Neuronal stem cell (in vitro differentiated cells): Measurements from ENCODE around the gene MYH9.
A peak's percentile ranks its signal among the peaks of the same experiment; 100 is the strongest.

Experiments used
- DNase-seq: peaks from one replicate; pipeline ENCODE4 v3.0.0-alpha.2; 2013; ENCODE audit warnings: low spot score
- H2AFZ ChIP-seq: one replicate; pipeline ENCODE4 v1.6.1; 2013; ENCODE audit warnings: mild to moderate bottlenecking, low read length, inconsistent platforms
- H2AK5ac ChIP-seq: 2 replicates; pipeline ENCODE4 v1.6.1; 2013; ENCODE audit warnings: low read depth, mild to moderate bottlenecking, inconsistent platforms, low read length, moderate library complexity, mixed read lengths
- H2BK120ac ChIP-seq: 2 replicates; pipeline ENCODE4 v1.6.1; 2013; ENCODE audit warnings: low read depth, mild to moderate bottlenecking, inconsistent platforms, low read length, moderate library complexity, mixed read lengths
- H2BK12ac ChIP-seq: one replicate; pipeline ENCODE4 v1.6.1; 2013; ENCODE audit warnings: low read length, inconsistent platforms
- H2BK15ac ChIP-seq: 2 replicates; pipeline ENCODE4 v1.6.1; 2013; ENCODE audit warnings: mild to moderate bottlenecking, low read length, inconsistent platforms, mixed read lengths
- H2BK5ac ChIP-seq: one replicate; pipeline ENCODE4 v1.6.1; 2013; ENCODE audit warnings: inconsistent platforms, mild to moderate bottlenecking, low read length, moderate library complexity
- H3K14ac ChIP-seq: one replicate; pipeline ENCODE4 v1.6.1; 2013; ENCODE audit warnings: low read length, inconsistent platforms
- H3K18ac ChIP-seq: 2 replicates; pipeline ENCODE4 v1.6.1; 2013; ENCODE audit warnings: low read length, inconsistent platforms
- H3K23ac ChIP-seq: 2 replicates; pipeline ENCODE4 v1.6.1; 2013; ENCODE audit warnings: low read depth, mild to moderate bottlenecking, mixed read lengths, low read length, inconsistent platforms; ENCODE audit not compliant: poor library complexity
- H3K27ac ChIP-seq: replicated peaks from 3 replicates; pipeline ENCODE4 v1.5.1; 2013; ENCODE audit warnings: low read length, inconsistent platforms
- H3K27me3 ChIP-seq, 3 experiments: 2 replicates each; pipeline ENCODE4 v1.6.1; 2013; ENCODE audit warnings: low read length in 3 of 3, mild to moderate bottlenecking in 2 of 3, inconsistent platforms in 1 of 3, low read depth in 1 of 3, mixed read lengths in 1 of 3, moderate library complexity in 1 of 3; ENCODE audit not compliant: control insufficient read depth in 3 of 3, insufficient read depth in 3 of 3
- H3K36me3 ChIP-seq, 2 donors: replicated peaks in 1 of 2; 2 replicates each; pipeline ENCODE4 v1.6.1; 2013; ENCODE audit warnings: low read length in 2 of 2; ENCODE audit not compliant: control insufficient read depth in 2 of 2, insufficient read depth in 2 of 2
- H3K4ac ChIP-seq: 2 replicates; pipeline ENCODE4 v1.6.1; 2013; ENCODE audit warnings: inconsistent platforms, mild to moderate bottlenecking, low read length, moderate library complexity
- H3K4me1 ChIP-seq, 2 donors: 1 replicate in 1 of 2; 2 replicates in 1 of 2; pipeline ENCODE4 v1.6.1; 2013; ENCODE audit warnings: low read length in 2 of 2, low read depth in 1 of 2; ENCODE audit not compliant: control insufficient read depth in 2 of 2, insufficient read depth in 1 of 2
- H3K4me2 ChIP-seq: one replicate; pipeline ENCODE4 v1.6.1; 2013; ENCODE audit warnings: mild to moderate bottlenecking, low read length, inconsistent platforms; ENCODE audit not compliant: insufficient read depth, poor library complexity, severe bottlenecking
- H3K4me3 ChIP-seq, 2 donors: 2 replicates each; pipeline ENCODE4 v1.5.1; 2013; ENCODE audit warnings: low read length in 2 of 2, mild to moderate bottlenecking in 2 of 2, inconsistent platforms in 1 of 2, moderate library complexity in 1 of 2
- H3K79me1 ChIP-seq: one replicate; pipeline ENCODE4 v1.6.1; 2013; ENCODE audit warnings: low read depth, mild to moderate bottlenecking, inconsistent platforms, low read length, moderate library complexity
- H3K9ac ChIP-seq: one replicate; pipeline ENCODE4 v1.6.1; 2013; ENCODE audit warnings: mild to moderate bottlenecking, low read depth, low read length, inconsistent platforms; ENCODE audit not compliant: poor library complexity
- H3K9me3 ChIP-seq, 2 donors: replicated peaks in 1 of 2; 2 replicates each; pipeline versions ENCODE3 to v1.6.1; 2013; ENCODE audit warnings: low read length in 2 of 2, mild to moderate bottlenecking in 2 of 2, inconsistent platforms in 1 of 2, low read depth in 1 of 2, mixed read lengths in 1 of 2, moderate library complexity in 1 of 2; ENCODE audit not compliant: control insufficient read depth in 2 of 2, insufficient read depth in 1 of 2
- H4K8ac ChIP-seq: one replicate; pipeline ENCODE4 v1.6.1; 2013; ENCODE audit warnings: low read depth, mild to moderate bottlenecking, inconsistent platforms, low read length, moderate library complexity
- H4K91ac ChIP-seq: one replicate; pipeline ENCODE4 v1.6.1; 2013; ENCODE audit warnings: low read length, low read depth, mild to moderate bottlenecking, inconsistent platforms; ENCODE audit not compliant: poor library complexity
- WGBS, 2 donors: extraction: QIAGEN DNeasy Blood & Tissue Kit; methylation state at CpG; one replicate each; pipeline ENCODE4 v1.1.7; 2013; ENCODE audit warnings: missing lambda C conversion rate in 2 of 2, mixed read lengths in 1 of 2; ENCODE audit not compliant: insufficient read length in 2 of 2, insufficient replicate concordance in 1 of 2; ENCODE audit errors: extremely low coverage in 2 of 2; 5-methylcytosine and 5-hydroxymethylcytosine counted together

The MYH9 gene

GRCh38 chr22:36303115-36303467 lies 84.7 kb downstream of the MYH9 start:
- H4K8ac ChIP-seq, result no peak overlapping the region
- no peaks in the 10 kb centered on the region for H3K4me1 ChIP-seq
- H2BK5ac ChIP-seq, result no peak overlapping the region
- H3K36me3 ChIP-seq, result peaks cover 84 to 94% of the 10 kb centered on the region in 2 donors
- H3K18ac ChIP-seq, result no peak overlapping the region
- no peak overlapping the region for H2AK5ac ChIP-seq
- H4K91ac ChIP-seq, result no peak overlapping the region
- no peak overlapping the region for H2BK12ac ChIP-seq
- no CpG with 5 or more reads among the region's 9 CpGs for WGBS, 2 donors
- H3K4me3 ChIP-seq, result no peak overlapping the region
- H2AFZ ChIP-seq, result no peak overlapping the region
- no peak for DNase-seq
- H3K4me2 ChIP-seq, result no peak overlapping the region
- peaks cover 0 to 3% of the 10 kb centered on the region in 2 donors for H3K9me3 ChIP-seq
- no peaks in the 10 kb centered on the region for H3K79me1 ChIP-seq
- H3K9ac ChIP-seq, result no peak overlapping the region
- H3K14ac ChIP-seq, result no peak overlapping the region
- H3K23ac ChIP-seq, result no peak overlapping the region
- H2BK15ac ChIP-seq, result no peak overlapping the region
- no peak overlapping the region for H3K27ac ChIP-seq
- H3K27me3 ChIP-seq, result no peaks in the 10 kb centered on the region
- H3K4ac ChIP-seq, result no peak overlapping the region
- no peak overlapping the region for H2BK120ac ChIP-seq

GRCh38 chr22:36302439-36303114 lies 85.2 kb downstream of the MYH9 start:
- Histone ChIP-seq H2BK15ac (no peak overlapping the region), H2AFZ (no peak overlapping the region), H2BK5ac (no peak overlapping the region), H3K4me2 (no peak overlapping the region), H3K18ac (no peak overlapping the region), H4K8ac (no peak overlapping the region), H4K91ac (no peak overlapping the region), H3K27ac (no peak overlapping the region), H3K14ac (no peak overlapping the region), H2BK12ac (no peak overlapping the region), H3K9ac (no peak overlapping the region), H3K36me3 (peaks cover 86 to 95% of the 10 kb centered on the region in 2 donors), H3K4ac (no peak overlapping the region), H3K9me3 (peaks cover 0 to 3% of the 10 kb centered on the region in 2 donors), H3K4me3 (no peak overlapping the region), H3K79me1 (no peaks in the 10 kb centered on the region), H2AK5ac (no peak overlapping the region), H3K4me1 (no peaks in the 10 kb centered on the region), H2BK120ac (no peak overlapping the region), H3K23ac (no peak overlapping the region), H3K27me3 (no peaks in the 10 kb centered on the region)
- no peak for DNase-seq
- WGBS, 2 donors, result no CpG with 5 or more reads among the region's 17 CpGs

DNA sequence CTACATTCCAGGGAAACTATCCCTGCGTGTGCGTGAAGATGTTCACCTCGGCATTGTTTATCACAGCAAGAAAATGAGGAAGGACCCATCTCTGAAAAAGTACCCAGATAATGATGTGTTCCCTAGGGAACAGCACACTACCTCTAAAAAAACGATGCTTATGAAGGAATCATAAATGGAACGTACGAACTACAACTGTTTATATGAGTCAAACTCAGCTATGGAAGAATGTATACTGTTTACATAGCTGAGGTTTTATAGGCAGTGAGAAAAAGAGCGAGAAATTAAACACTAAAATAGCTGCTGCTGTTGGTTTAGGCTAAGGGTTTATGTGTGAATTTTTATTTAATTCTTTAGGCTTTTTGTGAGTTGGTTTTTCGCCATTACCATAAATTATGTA lies 85.9 kb downstream of the MYH9 start:
- Histone ChIP-seq H3K27ac (no peak overlapping the region), H3K9ac (no peak overlapping the region), H2AK5ac (no peak overlapping the region), H3K23ac (peak overlapping the region; percentile 18), H2BK5ac (no peak overlapping the region), H3K36me3 (peaks cover 90 to 97% of the 10 kb centered on the region in 2 donors), H3K4me1 (no peaks in the 10 kb centered on the region), H3K18ac (no peak overlapping the region), H3K4me2 (no peak overlapping the region), H2BK12ac (no peak overlapping the region), H3K14ac (no peak overlapping the region), H3K4ac (no peak overlapping the region), H2BK15ac (no peak overlapping the region), H3K27me3 (no peaks in the 10 kb centered on the region), H4K8ac (peak overlapping the region; percentile 33), H3K4me3 (no peak overlapping the region), H2AFZ (no peak overlapping the region), H3K9me3 (peaks cover 0 to 3% of the 10 kb centered on the region in 2 donors), H3K79me1 (no peaks in the 10 kb centered on the region), H2BK120ac (no peak overlapping the region), H4K91ac (no peak overlapping the region)
- DNase-seq, result no peak
- WGBS, 2 donors, result no CpG with 5 or more reads among the region's 8 CpGs

DNA sequence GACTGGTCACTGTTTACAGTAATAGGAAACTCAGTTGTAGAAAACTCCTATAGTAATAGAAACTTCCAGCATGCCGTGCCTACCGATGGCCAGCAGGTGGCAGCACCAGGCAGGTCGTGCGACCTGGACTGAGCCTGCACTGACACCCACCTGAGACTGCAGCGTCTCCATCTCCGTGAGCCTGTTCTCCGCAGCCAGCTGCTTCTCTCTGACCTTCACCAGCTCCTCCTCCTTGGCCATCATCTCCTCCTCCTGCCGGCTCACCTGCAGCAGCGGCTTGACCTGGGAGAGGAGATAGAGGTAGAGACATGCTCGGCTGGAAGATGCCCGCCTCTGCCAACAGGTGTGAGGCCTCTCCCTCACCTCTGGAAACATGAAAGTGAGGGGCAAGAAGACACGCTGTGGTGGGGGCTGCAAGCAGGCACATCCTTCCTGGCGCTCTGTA lies 86.4 kb downstream of the MYH9 start:
- no peak overlapping the region for H2AK5ac ChIP-seq
- no peak overlapping the region for H3K9ac ChIP-seq
- no peak overlapping the region for H2BK12ac ChIP-seq
- no peak overlapping the region for H2AFZ ChIP-seq
- no peak overlapping the region for H3K18ac ChIP-seq
- no peaks in the 10 kb centered on the region for H3K4me1 ChIP-seq
- peak overlapping the region; percentile 18 for H3K23ac ChIP-seq
- H2BK15ac ChIP-seq, result no peak overlapping the region
- H2BK5ac ChIP-seq, result no peak overlapping the region
- H4K8ac ChIP-seq, result peak overlapping the region; percentile 33
- DNase-seq, result peak; percentile 54
- no peak overlapping the region for H2BK120ac ChIP-seq
- H3K4me2 ChIP-seq, result no peak overlapping the region
- no peak overlapping the region for H3K4ac ChIP-seq
- peaks cover 0 to 3% of the 10 kb centered on the region in 2 donors for H3K9me3 ChIP-seq
- no peaks in the 10 kb centered on the region for H3K79me1 ChIP-seq
- H3K36me3 ChIP-seq, result peaks cover 90 to 97% of the 10 kb centered on the region in 2 donors
- no peak overlapping the region for H4K91ac ChIP-seq
- no CpG with 5 or more reads among the region's 13 CpGs for WGBS, 2 donors
- no peak overlapping the region for H3K14ac ChIP-seq
- no peaks in the 10 kb centered on the region for H3K27me3 ChIP-seq
- H3K27ac ChIP-seq, result no peak overlapping the region
- H3K4me3 ChIP-seq, result no peak overlapping the region
